Mucosa of rectum (tissue), 2 donors: ENCODE measurements around the gene EHHADH.
A peak's percentile ranks its signal among the peaks of the same experiment; 100 is the strongest.
"Not testable (repeated sequence)": the region's sequence is repeated elsewhere in the genome, so short reads cannot be mapped to it uniquely, and the experiment has no call there.

Source experiments
- H3K27ac ChIP-seq, 2 donors: one replicate each; pipeline ENCODE4 v1.7.0; 2013; ENCODE audit warnings: inconsistent platforms in 2 of 2, low read depth in 2 of 2, low read length in 2 of 2
- H3K27me3 ChIP-seq, 2 donors: one replicate each; pipeline ENCODE4 v1.7.0; 2013; ENCODE audit warnings: low read length in 2 of 2; ENCODE audit not compliant: control insufficient read depth in 2 of 2, insufficient read depth in 2 of 2
- H3K36me3 ChIP-seq, 2 donors: one replicate each; pipeline ENCODE4 v1.7.0; 2013; ENCODE audit warnings: low read length in 2 of 2; ENCODE audit not compliant: control insufficient read depth in 2 of 2, insufficient read depth in 2 of 2
- H3K4me1 ChIP-seq, 2 donors: one replicate each; pipeline ENCODE4 v1.7.0; 2013; ENCODE audit warnings: low read length in 2 of 2, mild to moderate bottlenecking in 1 of 2; ENCODE audit not compliant: control insufficient read depth in 2 of 2, insufficient read depth in 2 of 2
- H3K4me3 ChIP-seq, 2 donors: one replicate each; pipeline ENCODE4 v1.7.0; 2013; ENCODE audit warnings: low read length in 2 of 2
- H3K9ac ChIP-seq, 2 donors: one replicate each; pipeline ENCODE4 v1.7.0; 2013; ENCODE audit warnings: low read length in 2 of 2, low read depth in 1 of 2, mild to moderate bottlenecking in 1 of 2
- H3K9me3 ChIP-seq, 2 donors: one replicate each; pipeline ENCODE4 v1.7.0; 2013; ENCODE audit warnings: low read length in 2 of 2; ENCODE audit not compliant: control insufficient read depth in 2 of 2
- donor health status: healthy.
- donor health status: Normal muscosa, but diverticular disease.

The EHHADH gene

DNA sequence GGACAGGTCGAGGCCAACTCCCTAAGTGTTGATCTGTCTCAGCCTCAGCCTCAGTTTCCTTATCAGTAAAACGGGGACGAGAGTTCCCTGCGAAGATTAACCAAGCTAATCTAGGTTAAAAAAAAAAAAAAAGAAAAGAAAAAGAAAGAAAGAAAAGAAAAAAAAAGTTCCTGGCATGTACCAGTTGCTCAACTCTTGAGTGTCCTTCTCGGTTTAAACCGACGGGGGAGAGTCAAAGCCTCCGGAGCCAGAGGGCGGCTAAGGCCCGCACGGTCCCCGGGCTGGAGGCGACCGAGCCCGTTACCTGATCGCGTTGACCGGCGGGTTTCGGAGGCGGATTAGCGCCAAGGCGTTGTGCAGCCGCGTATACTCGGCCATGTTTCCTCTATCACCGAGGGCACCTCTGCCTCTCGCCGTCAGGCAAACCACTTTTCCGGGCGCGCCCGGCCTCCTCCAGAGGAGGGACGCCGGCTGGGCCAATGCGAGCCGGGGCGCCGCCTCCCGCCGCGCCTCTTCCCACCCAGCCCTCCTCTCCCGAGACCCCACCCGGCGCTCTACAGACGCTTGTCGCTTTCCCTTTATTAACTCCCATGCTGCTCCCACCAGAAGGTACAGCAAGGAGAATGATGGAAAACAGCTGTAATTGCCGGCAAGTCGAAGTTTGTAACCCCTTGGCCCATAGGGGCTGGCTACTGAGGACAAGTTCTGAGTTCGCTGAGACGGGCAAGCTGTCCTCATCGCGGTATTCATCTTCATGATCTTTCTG lies at the start of gene EHHADH:
EHHADH (minus strand) TSS at position 405 of the 766 bp plus-strand sequence; CDS start at position 378, 27 bp downstream.
- Histone ChIP-seq H3K27me3 (no peaks in the 10 kb centered on the region), H3K4me3 (peak within 1 kb of the TSS; percentile 85 to 92), H3K36me3 (no peaks in the 10 kb centered on the region), H3K4me1 (peaks cover 2 to 4% of the 10 kb centered on the region in 2 donors), H3K9me3 (no peaks in the 10 kb centered on the region), H3K9ac (peak within 1 kb of the TSS; percentile 86 to 90), H3K27ac (peak within 1 kb of the TSS; percentile 75 to 83)

DNA sequence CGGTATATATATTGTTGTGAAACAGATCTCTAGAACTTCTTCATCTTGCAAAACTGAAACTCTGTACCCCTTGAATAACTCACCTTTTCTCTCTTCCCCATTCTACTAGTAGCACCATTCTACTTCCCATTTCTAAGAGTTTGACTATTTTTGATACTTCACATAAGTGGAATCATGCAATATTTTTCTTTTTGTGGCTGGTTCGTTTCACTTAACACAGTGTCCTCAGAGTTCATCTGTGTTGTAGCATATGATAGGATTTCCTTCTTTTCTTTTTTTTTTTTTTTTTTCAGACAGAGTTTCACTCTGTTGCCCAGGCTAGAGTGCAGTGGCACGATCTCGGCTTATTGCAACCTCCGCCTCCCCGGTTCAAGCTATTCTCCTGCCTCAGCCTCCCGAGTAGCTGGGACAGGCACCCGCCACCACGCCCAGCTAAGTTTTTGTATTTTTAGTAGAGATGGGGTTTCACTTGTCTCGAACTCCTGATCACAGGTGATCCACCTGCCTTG lies 46.1 kb upstream of the EHHADH start:
- H3K9me3 ChIP-seq, H3K4me1 ChIP-seq, H3K4me3 ChIP-seq, H3K36me3 ChIP-seq, H3K27me3 ChIP-seq, H3K9ac ChIP-seq: not testable (repeated sequence)
- H3K27ac ChIP-seq = peak overlapping the region in 1 of 2 donors; percentile 23

DNA sequence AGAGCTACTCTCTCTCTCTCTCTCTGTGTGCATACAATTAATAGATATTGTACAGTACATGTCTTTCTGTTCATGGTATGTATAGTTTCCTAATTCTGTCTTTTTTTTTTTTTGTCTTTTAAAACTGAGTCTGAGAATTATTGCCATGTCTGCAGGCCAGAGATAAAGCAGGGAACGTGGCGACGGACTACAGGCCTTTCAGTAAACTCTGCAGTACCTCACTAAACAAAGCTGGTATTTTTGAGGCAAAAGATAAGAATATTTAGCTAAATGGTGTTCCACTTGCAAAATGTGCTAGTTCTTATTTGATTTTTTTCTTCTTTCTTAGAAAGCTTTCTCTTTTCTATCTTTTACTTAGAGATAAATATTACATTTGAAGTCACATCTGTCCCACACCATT lies 44.0 kb upstream of the EHHADH start:
- H3K36me3 ChIP-seq = peaks cover 0 to 2% of the 10 kb centered on the region in 2 donors
- H3K4me1 ChIP-seq = peaks cover 0 to 5% of the 10 kb centered on the region in 2 donors
- no peak overlapping the region for H3K9ac ChIP-seq
- no peak overlapping the region for H3K4me3 ChIP-seq
- no peaks in the 10 kb centered on the region for H3K9me3 ChIP-seq
- H3K27me3 ChIP-seq = no peaks in the 10 kb centered on the region
- H3K27ac ChIP-seq = no peak overlapping the region

DNA sequence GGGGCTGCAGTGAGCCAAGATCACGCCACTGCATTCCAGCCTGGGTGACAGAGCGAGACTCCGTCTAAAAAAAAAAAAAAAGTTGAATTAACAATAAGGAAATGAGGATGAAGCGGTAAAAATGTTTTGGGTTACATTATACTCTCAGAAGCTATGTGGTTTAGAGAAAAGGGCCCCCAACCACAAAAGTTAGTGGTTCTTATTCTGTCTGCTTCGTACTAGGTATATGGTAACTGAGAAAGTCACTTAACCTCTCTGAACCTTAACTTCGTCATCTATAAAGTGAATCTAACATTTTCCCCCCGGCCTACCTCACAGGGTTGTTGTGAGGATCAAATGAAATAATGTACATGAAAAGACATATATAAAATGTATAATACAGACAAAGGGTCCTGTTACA lies 38.4 kb upstream of the EHHADH start:
- Histone ChIP-seq H3K27ac (no peak overlapping the region), H3K27me3 (no peaks in the 10 kb centered on the region), H3K9me3 (no peaks in the 10 kb centered on the region), H3K9ac (no peak overlapping the region), H3K4me1 (no peaks in the 10 kb centered on the region), H3K36me3 (peaks cover 4 to 5% of the 10 kb centered on the region in 2 donors), H3K4me3 (no peak overlapping the region)

DNA sequence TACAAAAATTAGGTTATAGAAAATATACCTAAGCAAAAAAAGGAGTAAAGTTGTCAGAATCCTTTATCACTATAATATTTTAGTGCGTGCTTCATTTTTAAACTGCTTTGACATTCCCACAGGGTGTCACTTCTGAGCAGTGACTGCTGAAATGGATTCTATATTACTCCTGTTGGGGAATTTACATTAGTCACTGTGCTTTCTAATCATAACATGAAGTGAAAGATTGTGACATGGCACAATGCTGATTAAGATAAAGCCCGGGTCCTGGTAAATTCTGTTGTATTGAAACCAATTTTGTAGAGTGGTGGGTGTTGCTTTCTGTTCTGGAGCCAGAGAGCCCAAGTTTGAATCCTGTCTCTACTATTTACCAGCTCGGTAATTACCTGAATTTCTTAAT lies 36.4 kb upstream of the EHHADH start:
- Histone ChIP-seq H3K4me1 (no peaks in the 10 kb centered on the region), H3K36me3 (peaks cover 4 to 5% of the 10 kb centered on the region in 2 donors), H3K9ac (no peak overlapping the region), H3K9me3 (no peaks in the 10 kb centered on the region), H3K27ac (no peak overlapping the region), H3K4me3 (no peak overlapping the region), H3K27me3 (no peaks in the 10 kb centered on the region)

DNA sequence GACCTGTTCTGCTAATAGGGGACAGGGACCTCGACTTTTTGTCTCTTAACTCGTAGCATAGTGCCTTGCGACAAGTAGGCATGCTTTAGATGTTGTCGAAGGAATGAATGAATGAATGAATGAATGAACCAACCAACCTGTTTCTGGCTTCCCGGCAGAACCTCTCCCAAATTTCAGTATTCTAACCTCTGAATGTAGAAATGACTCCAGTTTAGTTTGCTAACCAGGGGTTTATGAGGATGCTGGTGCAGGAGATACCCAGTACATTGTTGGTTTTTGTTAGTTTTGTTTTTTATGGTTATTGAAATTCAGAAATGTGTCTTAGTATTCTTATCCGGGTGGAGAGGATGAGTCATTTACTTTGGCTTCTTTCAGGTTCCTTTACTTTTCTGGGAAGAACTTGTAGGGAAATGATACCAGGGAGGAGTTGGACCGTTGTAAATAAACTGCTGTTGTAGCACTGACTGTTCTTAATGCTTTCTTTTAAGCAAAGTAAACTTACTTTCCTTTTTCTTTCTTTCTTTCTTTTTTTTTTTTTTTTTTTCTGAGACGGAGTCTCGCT lies 29.6 kb upstream of the EHHADH start:
- Histone ChIP-seq H3K4me1 (peaks cover 0 to 12% of the 10 kb centered on the region in 2 donors), H3K36me3 (no peaks in the 10 kb centered on the region), H3K27ac (peak overlapping the region; percentile 66 to 68), H3K4me3 (peak overlapping the region; percentile 98 to 99), H3K27me3 (no peaks in the 10 kb centered on the region), H3K9ac (peak overlapping the region; percentile 71 to 80), H3K9me3 (no peaks in the 10 kb centered on the region)

DNA sequence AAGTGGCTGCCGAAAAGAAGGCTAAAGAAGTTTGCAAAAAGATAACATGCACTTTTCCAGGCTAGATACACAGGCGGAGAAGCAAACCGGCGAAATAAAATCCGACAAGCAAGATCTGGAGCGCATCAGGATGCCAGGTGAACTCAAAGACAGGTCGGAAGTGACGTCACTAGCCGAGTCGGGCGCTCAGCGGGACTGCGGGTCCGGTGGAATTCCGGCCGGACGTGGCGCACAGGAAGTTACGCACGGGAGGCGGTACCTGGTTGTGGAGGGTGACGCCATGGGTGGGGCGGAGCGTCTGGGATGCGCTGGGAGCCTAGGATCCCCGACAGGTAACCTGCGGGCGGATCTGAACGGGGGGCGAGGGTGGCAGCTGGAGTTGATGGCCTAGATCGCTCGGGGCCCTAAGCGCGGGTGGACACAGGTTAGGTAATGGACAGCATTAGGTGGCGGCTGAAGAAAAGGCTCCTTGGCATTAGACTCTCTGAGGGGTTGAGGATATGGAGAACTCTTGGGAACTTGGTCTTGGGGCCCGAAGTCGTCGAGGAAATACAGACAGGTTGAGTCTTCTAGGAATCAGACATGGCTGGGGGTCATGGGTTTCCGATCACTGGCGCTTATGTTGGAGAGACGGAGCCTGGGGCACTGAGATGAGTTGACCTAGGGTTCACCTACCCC lies 29.0 kb upstream of the EHHADH start:
- Histone ChIP-seq H3K9ac (peak overlapping the region; percentile 71 to 80), H3K4me1 (peaks cover 0 to 12% of the 10 kb centered on the region in 2 donors), H3K9me3 (no peaks in the 10 kb centered on the region), H3K27ac (peak overlapping the region; percentile 66 to 73), H3K27me3 (no peaks in the 10 kb centered on the region), H3K36me3 (no peaks in the 10 kb centered on the region), H3K4me3 (peak overlapping the region; percentile 98 to 99)

DNA sequence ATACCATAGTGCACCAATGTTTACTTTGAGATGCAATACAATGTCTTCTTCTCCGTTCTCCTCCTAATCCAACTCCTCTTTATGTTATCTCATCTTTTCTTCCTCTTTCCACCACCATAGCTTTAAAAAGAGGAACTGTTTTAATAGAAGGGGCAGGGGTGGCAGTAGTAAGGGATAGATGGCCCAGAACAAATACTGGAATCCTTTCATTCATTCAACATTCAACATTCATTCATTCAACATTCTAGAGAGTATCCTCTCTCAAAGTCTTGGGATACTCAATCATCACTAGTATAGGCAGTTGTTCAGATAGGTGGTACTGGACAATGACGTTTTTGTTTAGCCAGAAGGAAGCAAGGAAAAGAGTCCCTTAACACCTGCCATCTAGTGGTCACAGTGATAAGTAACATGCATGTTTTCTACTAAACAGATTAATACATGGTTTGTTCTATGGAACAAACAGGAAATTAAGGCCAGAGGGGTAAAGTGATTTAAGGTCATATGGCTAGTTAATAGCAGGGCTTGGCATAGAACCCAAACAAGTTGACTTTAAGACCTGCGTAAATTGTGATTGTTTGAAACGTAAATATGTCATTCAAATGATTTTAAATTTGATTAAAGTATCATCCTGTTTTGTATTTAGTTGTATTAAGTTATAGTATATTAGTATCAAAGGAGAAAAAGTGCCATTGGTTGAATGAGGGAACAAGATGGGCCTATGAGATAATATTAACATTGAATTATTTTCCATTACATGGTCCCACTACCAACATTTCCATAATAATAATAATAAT lies 26.9 kb upstream of the EHHADH start:
- H3K36me3 ChIP-seq = no peaks in the 10 kb centered on the region
- no peak overlapping the region for H3K27ac ChIP-seq
- no peaks in the 10 kb centered on the region for H3K27me3 ChIP-seq
- H3K9me3 ChIP-seq = no peaks in the 10 kb centered on the region
- H3K4me3 ChIP-seq = no peak overlapping the region
- peaks cover 0 to 12% of the 10 kb centered on the region in 2 donors for H3K4me1 ChIP-seq
- no peak overlapping the region for H3K9ac ChIP-seq

DNA sequence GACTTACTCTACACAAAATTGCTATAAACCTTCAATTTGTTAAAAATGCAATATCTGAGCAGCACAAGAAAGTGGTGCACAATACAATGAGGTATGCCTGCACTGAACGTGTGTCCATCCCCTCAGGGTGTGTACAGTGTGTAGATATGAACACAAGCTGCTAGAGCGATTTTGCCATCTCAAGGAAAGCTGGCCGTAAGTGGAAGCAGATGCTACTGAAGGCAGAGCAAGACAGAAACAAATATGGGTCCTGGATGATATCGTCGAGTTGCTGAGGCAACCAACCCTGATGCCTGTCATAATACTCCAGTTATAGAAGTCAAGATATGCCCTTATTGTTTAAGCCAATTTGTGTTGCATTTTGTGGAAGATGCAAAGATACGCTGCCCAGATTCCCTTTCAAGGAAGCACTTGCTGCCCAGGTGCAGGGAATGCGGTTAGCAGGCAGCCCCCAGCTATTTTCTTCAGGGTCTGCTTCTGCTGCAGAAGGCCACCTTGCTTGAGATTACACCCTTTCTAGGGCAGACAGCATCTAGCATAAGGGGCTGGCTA lies 25.8 kb upstream of the EHHADH start:
- Histone ChIP-seq H3K4me3 (no peak overlapping the region), H3K27ac (no peak overlapping the region), H3K27me3 (no peaks in the 10 kb centered on the region), H3K4me1 (peaks cover 0 to 12% of the 10 kb centered on the region in 2 donors), H3K36me3 (no peaks in the 10 kb centered on the region), H3K9ac (no peak overlapping the region), H3K9me3 (no peaks in the 10 kb centered on the region)
